B cell (primary cell): Measurements from ENCODE around the gene GDPD4. TPM values are rescaled to one million over a fixed set of nuclear protein-coding genes. Genes with fewer than 3 reads are reported as not detected.

Experiments used
- ATAC-seq: fragments of 200-7000 bp; cut with Tn5 transposase; one replicate; pipeline ENCODE4 v1.10.0; 2021; ENCODE audit warnings: low read depth, mild to moderate bottlenecking, moderate number of reproducible peaks, moderate library complexity
- CTCF ChIA-PET: fragments of 350-600 bp; sonication (Branson Sonifier 250); formaldehyde crosslinking; loops from one replicate; lab custom pipeline; 2021; ENCODE audit warnings: antibody characterized with exemption, inconsistent platforms; lab: Charles Lee
- POLR2A ChIA-PET: fragments of 350-600 bp; sonication (Branson Sonifier 250); formaldehyde crosslinking; loops from one replicate; lab custom pipeline; 2021; ENCODE audit warnings: antibody characterized with exemption; lab: Charles Lee
- DNase-seq: peaks from one replicate; pipeline ENCODE4 v3.0.0; 2013
- H2AFZ ChIP-seq: 2 replicates; pipeline ENCODE4 v1.6.1; 2012; ENCODE audit warnings: mild to moderate bottlenecking, low read depth, low read length; ENCODE audit not compliant: insufficient read depth, poor library complexity, severe bottlenecking
- H3K27ac ChIP-seq, 2 donors: 1 replicate in 1 of 2; 2 replicates in 1 of 2; pipeline ENCODE4 v1.5.1; 2012 to 2013; ENCODE audit warnings: low read length in 2 of 2, mild to moderate bottlenecking in 2 of 2, moderate library complexity in 1 of 2
- H3K27me3 ChIP-seq, 4 experiments: fragments of 200-600 bp in 1 of 4; sonication (generic) in 1 of 4; replicated peaks in 1 of 4; 1 replicate in 2 of 4; 2 replicates in 2 of 4; pipeline versions ENCODE4 v1.6.1 to v1.7.0; 2013 to 2016; ENCODE audit warnings: low read length in 3 of 4, mild to moderate bottlenecking in 2 of 4, mixed read lengths in 1 of 4, moderate library complexity in 1 of 4; ENCODE audit not compliant: insufficient read depth in 4 of 4, control insufficient read depth in 3 of 4; ENCODE audit errors: control extremely low read depth in 1 of 4
- H3K36me3 ChIP-seq, 2 experiments: replicated peaks in 1 of 2; 1 replicate in 1 of 2; 2 replicates in 1 of 2; pipeline versions ENCODE4 v1.6.1 to v1.7.1; 2013; ENCODE audit warnings: low read length in 1 of 2; ENCODE audit not compliant: insufficient read depth in 2 of 2, control insufficient read depth in 1 of 2; ENCODE audit errors: control extremely low read depth in 1 of 2, extremely low read depth in 1 of 2
- H3K4me1 ChIP-seq, 2 donors: fragments of 200-600 bp in 1 of 2; sonication (generic) in 1 of 2; 1 replicate in 1 of 2; 2 replicates in 1 of 2; pipeline versions ENCODE4 v1.5.1 to v1.6.1; 2013 to 2017; ENCODE audit warnings: low read length in 2 of 2; ENCODE audit not compliant: control insufficient read depth in 2 of 2, insufficient read depth in 2 of 2
- H3K4me2 ChIP-seq: replicated peaks from 2 replicates; pipeline ENCODE3; 2012; ENCODE audit warnings: mild to moderate bottlenecking, low read depth, low read length; ENCODE audit not compliant: poor library complexity, severe bottlenecking
- H3K4me3 ChIP-seq, 5 experiments: fragments of 200-600 bp in 1 of 5; sonication (generic) in 1 of 5; 1 replicate in 3 of 5; 2 replicates in 2 of 5; pipeline versions ENCODE4 v1.5.1 to v1.7.0; 2011 to 2016; ENCODE audit warnings: low read length in 4 of 5, mild to moderate bottlenecking in 4 of 5, low read depth in 2 of 5, control low read depth in 1 of 5, moderate library complexity in 1 of 5; ENCODE audit not compliant: insufficient read depth in 1 of 5; ENCODE audit errors: control extremely low read depth in 1 of 5, extremely low read depth in 1 of 5
- H3K79me2 ChIP-seq: fragments of 200-600 bp; sonication (generic); one replicate; pipeline ENCODE4 v1.6.0; 2016; ENCODE audit warnings: low read length; ENCODE audit not compliant: control insufficient read depth, insufficient read depth
- H3K9ac ChIP-seq: fragments of 200-600 bp; sonication (generic); 2 replicates; pipeline ENCODE4 v1.6.1; 2017; ENCODE audit warnings: mild to moderate bottlenecking, low read length, moderate library complexity
- H3K9me3 ChIP-seq, 3 donors: one replicate each; pipeline versions ENCODE4 v1.6.1 to v1.7.1; 2013; ENCODE audit warnings: low read length in 2 of 3; ENCODE audit not compliant: control insufficient read depth in 2 of 3, insufficient read depth in 1 of 3; ENCODE audit errors: control extremely low read depth in 1 of 3
- H4K20me1 ChIP-seq: 2 replicates; pipeline ENCODE4 v1.6.0; 2012; ENCODE audit warnings: mild to moderate bottlenecking, low read length; ENCODE audit not compliant: insufficient read depth, control insufficient read depth, poor library complexity, severe bottlenecking
- H3K27ac Mint-ChIP-seq: one replicate; pipeline ENCODE4 v1.8.0; 2021; ENCODE audit warnings: mixed read lengths
- H3K27me3 Mint-ChIP-seq: one replicate; pipeline ENCODE4 v1.8.0; 2021; ENCODE audit warnings: mixed read lengths
- H3K4me1 Mint-ChIP-seq: one replicate; pipeline ENCODE4 v1.8.0; 2021; ENCODE audit warnings: mixed read lengths
- H3K4me3 Mint-ChIP-seq: one replicate; pipeline ENCODE4 v1.8.0; 2021; ENCODE audit warnings: mixed read lengths
- H3K9me3 Mint-ChIP-seq: one replicate; pipeline ENCODE4 v1.8.0; 2022; ENCODE audit warnings: mixed read lengths; ENCODE audit not compliant: insufficient read depth
- EZH2 ChIP-seq: IDR thresholded peaks from 2 replicates; pipeline ENCODE4 v1.6.1; 2012; ENCODE audit warnings: borderline replicate concordance, low read depth, mild to moderate bottlenecking, moderate library complexity, low read length; ENCODE audit not compliant: insufficient read depth, poor library complexity, severe bottlenecking
- WGBS: methylation state at CpG from one replicate; pipeline ENCODE4 v1.1.5; 2013; ENCODE audit warnings: missing lambda C conversion rate; ENCODE audit not compliant: insufficient coverage; 5-methylcytosine and 5-hydroxymethylcytosine counted together
- intact Hi-C: fragments of 100-400 bp; cut with micrococcal nuclease; formaldehyde crosslinking; loops from one replicate; pipeline ENCODE4 v1.10.0; 2022
- polyA minus RNA-seq: library from RNA; depleted of rRNA, polyadenylated mRNA; stranded (reverse); fragments of >200 nt; gene quantifications from 2 replicates; pipeline ENCODE4 v1.2.3, GENCODE V29; 2012
- polyA plus RNA-seq: library from polyadenylated mRNA; depleted of rRNA; stranded (reverse); fragments of >200 nt; gene quantifications from 2 replicates; pipeline ENCODE4 v1.2.3, GENCODE V29; 2012
- total RNA-seq, 2 donors: library from RNA; stranded (reverse); fragments of 120-200 nt in 1 of 2; gene quantifications; 1 replicate in 1 of 2; 2 replicates in 1 of 2; pipeline versions ENCODE4 v1.2.3 to v1.2.4, GENCODE V29; 2013 to 2022
- TF ChIP-seq, protein P1 (sequence below): fragments of 200-600 bp; IDR thresholded peaks from one replicate; pipeline ENCODE4 v1.8.0; 2022; ENCODE audit warnings: antibody characterized with exemption, mild to moderate bottlenecking

The GDPD4 gene, protein sequence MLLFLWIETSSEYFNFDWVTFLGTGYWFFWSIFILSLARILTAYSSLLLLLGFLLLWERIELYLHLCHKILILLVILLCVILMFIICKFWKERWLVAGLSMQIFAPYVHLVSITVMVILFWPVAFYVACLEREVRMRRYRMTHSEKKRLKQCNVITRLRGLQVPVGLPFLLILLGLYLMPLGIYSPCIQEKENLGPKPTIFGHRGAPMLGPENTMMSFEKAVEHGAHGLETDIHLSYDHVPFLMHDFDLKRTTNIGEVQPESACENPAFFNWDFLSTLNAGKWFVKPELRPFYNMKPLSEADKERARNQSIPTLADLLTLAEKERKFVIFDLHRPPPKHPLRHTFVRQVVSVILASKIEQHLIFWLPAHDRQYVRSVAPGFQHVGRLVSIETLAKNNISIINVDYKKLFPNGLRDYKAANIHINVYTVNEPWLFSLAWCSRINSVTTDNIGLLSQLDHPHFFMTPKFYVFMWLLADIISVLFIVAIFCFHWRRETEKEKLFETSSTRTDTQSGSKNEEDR
- total RNA-seq (not detected in 2 replicates), polyA plus RNA-seq (not detected in 2 replicates), polyA minus RNA-seq (not detected in 2 replicates)
- total RNA-seq (2013) = not detected

DNA sequence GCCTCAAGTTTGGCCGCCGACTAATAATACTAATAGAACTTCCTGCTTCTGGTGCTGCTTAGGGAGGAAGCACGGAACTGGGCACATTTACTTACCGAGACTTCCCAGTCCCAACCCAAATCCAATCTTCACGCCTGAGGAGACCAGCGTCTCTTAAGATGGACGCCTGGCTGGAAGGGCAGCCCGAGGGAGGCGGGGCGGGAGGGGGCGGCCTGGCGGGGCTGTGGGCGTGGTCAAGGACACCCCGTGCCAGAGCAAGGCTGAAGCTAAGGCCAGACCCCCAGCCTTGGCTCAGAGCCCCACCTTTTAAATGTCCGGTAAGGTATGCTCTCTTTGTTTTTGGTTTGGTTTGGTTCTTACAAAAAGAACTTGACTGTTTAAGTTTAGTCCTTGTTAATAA lies at the start of gene GDPD4:
GDPD4 (minus strand) TSS at position 177 of the 400 bp plus-strand sequence. CDS start 16,549 bp downstream, outside the sequence.
- ChIA-PET CTCF (no interaction called here), POLR2A (no interaction called here)
- H3K27ac Mint-ChIP-seq = no peak within 1 kb of the TSS
- H3K4me1 Mint-ChIP-seq = no peaks in the 10 kb centered on the region
- H3K9me3 ChIP-seq = no peaks in the 10 kb centered on the region
- H3K79me2 ChIP-seq = no peaks in the 10 kb centered on the region
- TF ChIP-seq EZH2 = no peak
- TF ChIP-seq, protein P1, sequence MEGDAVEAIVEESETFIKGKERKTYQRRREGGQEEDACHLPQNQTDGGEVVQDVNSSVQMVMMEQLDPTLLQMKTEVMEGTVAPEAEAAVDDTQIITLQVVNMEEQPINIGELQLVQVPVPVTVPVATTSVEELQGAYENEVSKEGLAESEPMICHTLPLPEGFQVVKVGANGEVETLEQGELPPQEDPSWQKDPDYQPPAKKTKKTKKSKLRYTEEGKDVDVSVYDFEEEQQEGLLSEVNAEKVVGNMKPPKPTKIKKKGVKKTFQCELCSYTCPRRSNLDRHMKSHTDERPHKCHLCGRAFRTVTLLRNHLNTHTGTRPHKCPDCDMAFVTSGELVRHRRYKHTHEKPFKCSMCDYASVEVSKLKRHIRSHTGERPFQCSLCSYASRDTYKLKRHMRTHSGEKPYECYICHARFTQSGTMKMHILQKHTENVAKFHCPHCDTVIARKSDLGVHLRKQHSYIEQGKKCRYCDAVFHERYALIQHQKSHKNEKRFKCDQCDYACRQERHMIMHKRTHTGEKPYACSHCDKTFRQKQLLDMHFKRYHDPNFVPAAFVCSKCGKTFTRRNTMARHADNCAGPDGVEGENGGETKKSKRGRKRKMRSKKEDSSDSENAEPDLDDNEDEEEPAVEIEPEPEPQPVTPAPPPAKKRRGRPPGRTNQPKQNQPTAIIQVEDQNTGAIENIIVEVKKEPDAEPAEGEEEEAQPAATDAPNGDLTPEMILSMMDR = no peak
- intact Hi-C loops = no loop called here
- H3K27me3 ChIP-seq = no peaks in the 10 kb centered on the region
- DNase-seq = no peak
- no peak within 1 kb of the TSS for H3K27ac ChIP-seq
- H3K4me3 Mint-ChIP-seq = no peak within 1 kb of the TSS
- no peak for ATAC-seq
- H3K9ac ChIP-seq = no peak within 1 kb of the TSS
- H3K4me2 ChIP-seq = no peak within 1 kb of the TSS
- no peak within 1 kb of the TSS for H3K4me3 ChIP-seq
- 94% methylated on average over 10 of the region's 15 CpGs for WGBS
- H4K20me1 ChIP-seq = no peaks in the 10 kb centered on the region
- H3K9me3 Mint-ChIP-seq = no peaks in the 10 kb centered on the region
- no peaks in the 10 kb centered on the region for H3K36me3 ChIP-seq
- no peaks in the 10 kb centered on the region for H3K4me1 ChIP-seq
- H3K27me3 Mint-ChIP-seq = no peaks in the 10 kb centered on the region
- no peak within 1 kb of the TSS for H2AFZ ChIP-seq

DNA sequence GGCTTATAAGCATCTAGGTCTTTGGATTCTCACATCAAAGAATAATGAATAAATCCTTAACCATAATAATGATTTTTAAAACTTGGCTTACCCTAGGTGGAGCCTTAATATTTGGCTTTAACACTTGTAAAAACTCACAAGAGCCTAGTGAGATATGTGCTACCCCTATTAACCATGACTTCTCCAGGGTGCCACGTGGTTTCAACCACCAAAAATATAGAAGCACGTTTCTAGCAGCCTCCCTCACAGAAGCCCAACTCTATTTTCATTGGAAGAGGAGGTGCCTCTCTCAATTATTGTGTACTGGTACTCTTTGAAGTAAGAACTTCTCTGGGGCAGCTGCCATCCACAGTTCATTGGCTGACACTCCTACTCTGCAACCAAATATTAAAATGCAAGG lies 46.5 kb upstream of the GDPD4 start:
- Mint-ChIP-seq H3K27me3 (no peaks in the 10 kb centered on the region), H3K4me1 (no peaks in the 10 kb centered on the region), H3K4me3 (no peak overlapping the region), H3K9me3 (no peaks in the 10 kb centered on the region), H3K27ac (no peak overlapping the region)
- Histone ChIP-seq H3K27ac (no peak overlapping the region), H3K4me2 (no peak overlapping the region), H3K4me1 (no peaks in the 10 kb centered on the region), H4K20me1 (no peaks in the 10 kb centered on the region), H3K4me3 (no peak overlapping the region), H3K9ac (no peak overlapping the region), H3K36me3 (peaks cover 0 to 13% of the 10 kb centered on the region in 2 experiments), H3K79me2 (no peaks in the 10 kb centered on the region), H2AFZ (no peak overlapping the region), H3K27me3 (no peaks in the 10 kb centered on the region), H3K9me3 (no peaks in the 10 kb centered on the region)
- ATAC-seq (no peak), DNase-seq (no peak)
- intact Hi-C loops = no loop called here
- no CpG with 5 or more reads among the region's 2 CpGs for WGBS
- CTCF ChIA-PET = no interaction called here
- POLR2A ChIA-PET = no interaction called here
- TF ChIP-seq, protein P1 = no peak
- TF ChIP-seq EZH2 = no peak
